Kidney epithelial cell (primary cell): ENCODE measurements around the gene SNX32. TPM values are rescaled to one million over a fixed set of nuclear protein-coding genes. Genes with fewer than 3 reads are reported as not detected.
"Not testable (repeated sequence)": the region's sequence is repeated elsewhere in the genome, so short reads cannot be mapped to it uniquely, and the experiment has no call there.

Experiments
- DNase-seq: peaks from one replicate; pipeline ENCODE4 v3.0.0-alpha.2; 2010; ENCODE audit warnings: low read depth
- H3K27me3 ChIP-seq: 2 replicates; pipeline ENCODE4 v1.6.0; 2011; ENCODE audit warnings: low read length; ENCODE audit not compliant: control insufficient read depth, insufficient read depth
- H3K36me3 ChIP-seq: 2 replicates; pipeline ENCODE4 v1.5.1; 2011; ENCODE audit warnings: low read length; ENCODE audit not compliant: control insufficient read depth, insufficient read depth
- H3K4me3 ChIP-seq: 2 replicates; pipeline ENCODE4 v1.5.1; 2011; ENCODE audit warnings: low read depth, mild to moderate bottlenecking, control low read depth, low read length
- CTCF ChIP-seq: IDR thresholded peaks from 2 replicates; pipeline ENCODE4 v1.5.1; 2011; ENCODE audit warnings: mild to moderate bottlenecking, moderate library complexity, low read length, control low read depth, inconsistent platforms; ENCODE audit not compliant: insufficient read depth, poor library complexity, severe bottlenecking
- total RNA-seq: library from RNA; depleted of rRNA; stranded (reverse); fragments of >200 nt; gene quantifications from 2 replicates; pipeline ENCODE4 v1.2.3, GENCODE V29; 2015

SNX32 gene
- total RNA-seq, 1 donor from 2014 or later, result 1.9 TPM

GRCh38 chr11:65834202-65834601, 439 bp downstream of the SNX32 start:
- no peak for DNase-seq
- no peak for TF ChIP-seq CTCF
- peak overlapping the region; percentile 53 for H3K4me3 ChIP-seq
- no peaks in the 10 kb centered on the region for H3K36me3 ChIP-seq
- peaks cover 16% of the 10 kb centered on the region for H3K27me3 ChIP-seq

DNA sequence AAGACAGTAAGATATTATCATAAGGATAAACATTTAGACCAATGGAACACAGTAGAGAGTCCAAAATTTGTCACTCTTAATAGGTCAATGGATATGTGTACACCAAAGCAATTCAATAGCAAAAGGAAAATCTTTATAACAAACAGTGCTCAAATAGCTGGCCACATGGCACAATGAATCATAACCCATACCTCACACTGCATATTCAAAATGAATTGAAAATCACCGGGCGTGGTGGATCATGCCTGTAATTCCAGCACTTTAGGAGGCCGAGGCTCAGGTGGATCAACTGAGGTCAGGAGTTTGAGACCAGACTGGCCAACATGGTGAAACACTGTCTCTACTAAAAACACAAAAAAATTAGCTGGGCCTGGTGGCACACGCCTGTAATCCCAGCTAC, 8.4 kb downstream of the SNX32 start:
- no peak for DNase-seq
- no peak for TF ChIP-seq CTCF
- H3K27me3 ChIP-seq, result no peaks in the 10 kb centered on the region
- H3K36me3 ChIP-seq, result no peaks in the 10 kb centered on the region
- H3K4me3 ChIP-seq, result no peak overlapping the region

DNA sequence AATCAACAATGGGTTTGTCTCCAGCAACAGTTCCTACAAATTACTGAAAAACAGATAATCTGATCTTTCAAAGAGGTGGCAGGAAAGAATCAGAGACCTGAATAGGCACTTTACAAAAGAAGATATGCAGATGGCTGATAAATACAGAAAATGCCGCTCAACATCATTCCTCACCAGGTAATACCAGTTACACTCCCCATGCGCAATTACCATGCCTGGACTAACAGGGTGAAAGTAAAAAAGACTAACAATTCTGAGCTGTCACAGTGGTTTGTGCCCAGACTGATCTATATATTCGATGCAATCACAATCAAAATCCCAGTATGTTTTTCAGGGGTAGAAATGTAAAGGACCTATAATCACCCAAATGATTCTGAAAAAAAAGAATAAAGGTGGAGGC, 10.0 kb downstream of the SNX32 start:
- no peak for TF ChIP-seq CTCF
- Histone ChIP-seq H3K36me3 (no peaks in the 10 kb centered on the region), H3K27me3 (no peaks in the 10 kb centered on the region), H3K4me3 (no peak overlapping the region)
- no peak for DNase-seq

- no peak for TF ChIP-seq CTCF
- no peak for DNase-seq
- no peaks in the 10 kb centered on the region for H3K27me3 ChIP-seq
- no peaks in the 10 kb centered on the region for H3K36me3 ChIP-seq
- H3K4me3 ChIP-seq, result no peak overlapping the region
Observed at GRCh38 chr11:65844231-65844872, 10.6 kb downstream of the SNX32 start.

- no peak for TF ChIP-seq CTCF
- H3K36me3 ChIP-seq, result no peaks in the 10 kb centered on the region
- no peaks in the 10 kb centered on the region for H3K27me3 ChIP-seq
- DNase-seq, result no peak
- no peak overlapping the region for H3K4me3 ChIP-seq
Observed at GRCh38 chr11:65847746-65848145, 14.0 kb downstream of the SNX32 start.

GRCh38 chr11:65848693-65849092, 14.9 kb downstream of the SNX32 start:
- H3K4me3 ChIP-seq, DNase-seq, H3K36me3 ChIP-seq, H3K27me3 ChIP-seq: not testable (repeated sequence)
